Measurements from ENCODE around the gene ZNF582. TPM values are rescaled to one million over a fixed set of nuclear protein-coding genes. Genes with fewer than 3 reads are reported as not detected.

The ZNF582 gene
- total RNA-seq, 2 donors from 2014 or later, result 2.0 to 2.3 TPM

- TF ChIP-seq POLR2A (IDR thresholded peaks at IDR 0.05), result no peak
- TF ChIP-seq CTCF (IDR thresholded peaks at IDR 0.05), result no peak
- intact Hi-C loops (cut with DNase I), result no loop called here
- Histone ChIP-seq H3K27ac (no peak overlapping the region), H3K36me3 (replicated peaks in 1 of 2; ENCODE audit: insufficient read depth in 1 of 2, low read depth in 2 of 2) (peaks cover 12% of the 10 kb centered on the region in 2 donors), H3K27me3 (no peaks in the 10 kb centered on the region), H3K9me3 (peaks cover 0 to 10% (median 2%) of the 10 kb centered on the region in 3 donors), H3K4me3 (no peak overlapping the region), H3K4me1 (peaks cover 14% of the 10 kb centered on the region)
- no peak for DNase-seq
- 71 to 80% methylated on average over 1 of the region's 1 CpG for WGBS, 2 donors
- ATAC-seq, result no peak
Observed at GRCh38 chr19:56372281-56372680, 21.1 kb downstream of the ZNF582 start.

- intact Hi-C loops (cut with DNase I), result no loop called here
- no peak for TF ChIP-seq POLR2A (IDR thresholded peaks at IDR 0.05)
- no peak for TF ChIP-seq CTCF (IDR thresholded peaks at IDR 0.05)
- Histone ChIP-seq H3K9me3 (no peaks in the 10 kb centered on the region), H3K4me3 (no peak overlapping the region), H3K27me3 (no peaks in the 10 kb centered on the region), H3K36me3 (replicated peaks in 1 of 2; ENCODE audit: insufficient read depth in 1 of 2, low read depth in 2 of 2) (peaks cover 6 to 7% of the 10 kb centered on the region in 2 donors), H3K4me1 (peaks cover 14% of the 10 kb centered on the region), H3K27ac (no peak overlapping the region)
- ATAC-seq, result no peak
- 97% methylated on average over 3 of the region's 3 CpGs for WGBS, 2 donors
- DNase-seq, result no peak
Observed at GRCh38 chr19:56369886-56370676, 23.3 kb downstream of the ZNF582 start.

GRCh38 chr19:56367829-56368711 is 25.3 kb downstream of the ZNF582 start:
- WGBS, 2 donors, result 8 to 22% methylated on average over 15 to 64 of the region's 65 CpGs
- Histone ChIP-seq H3K27ac (peak overlapping the region; percentile 45 to 85 (median 74)), H3K27me3 (no peaks in the 10 kb centered on the region), H3K9me3 (no peaks in the 10 kb centered on the region), H3K36me3 (replicated peaks in 1 of 2; ENCODE audit: insufficient read depth in 1 of 2, low read depth in 2 of 2) (no peaks in the 10 kb centered on the region), H3K4me1 (peaks cover 14% of the 10 kb centered on the region), H3K4me3 (peak overlapping the region; percentile 31 to 35)
- peak; percentile 86 to 94 (median 92) for DNase-seq
- intact Hi-C loops (cut with DNase I), result no loop called here
- ATAC-seq, result peak; percentile 97
- peak in 1 of 7 experiments; percentile 30 for TF ChIP-seq CTCF (IDR thresholded peaks at IDR 0.05)
- peak; percentile 30 to 78 (median 76) for TF ChIP-seq POLR2A (IDR thresholded peaks at IDR 0.05)

- no peak for TF ChIP-seq POLR2A (IDR thresholded peaks at IDR 0.05)
- TF ChIP-seq CTCF (IDR thresholded peaks at IDR 0.05), result no peak
- H3K27ac ChIP-seq, result no peak overlapping the region
- H3K4me1 ChIP-seq, result no peaks in the 10 kb centered on the region
- DNase-seq, result no peak
- H3K9me3 ChIP-seq, result peaks cover 0 to 11% (median 0%) of the 10 kb centered on the region in 3 donors
- no peaks in the 10 kb centered on the region for H3K36me3 ChIP-seq (replicated peaks in 1 of 2; ENCODE audit: insufficient read depth in 1 of 2, low read depth in 2 of 2)
- no peak for ATAC-seq
- intact Hi-C loops (cut with DNase I), result no loop called here
- WGBS, 2 donors, result 84 to 85% methylated on average over 2 of the region's 2 CpGs
- no peak overlapping the region for H3K4me3 ChIP-seq
- no peaks in the 10 kb centered on the region for H3K27me3 ChIP-seq
Observed at GRCh38 chr19:56360841-56361240, 32.5 kb downstream of the ZNF582 start.

All from body of pancreas (tissue), 4 donors.